Ovary (tissue), 9 donors: ENCODE measurements around the gene TBR1. TPM values are rescaled to one million over a fixed set of nuclear protein-coding genes. Genes with fewer than 3 reads are reported as not detected.

Experiments
- DNase-seq, 5 donors: peaks; one replicate each; pipeline ENCODE4 v3.0.0-alpha.2; 2019 to 2020
- H3K27ac ChIP-seq, 2 donors: fragments of 200-600 bp; one replicate each; pipeline versions ENCODE4 v1.5.1 to v1.8.0; 2019 to 2022
- H3K27me3 ChIP-seq: fragments of 200-600 bp; one replicate; pipeline ENCODE4 v1.8.0; 2022
- H3K36me3 ChIP-seq: fragments of 200-600 bp; sonication (generic); one replicate; pipeline ENCODE4 v1.5.1; 2019
- H3K4me1 ChIP-seq: one replicate; pipeline ENCODE4 v1.8.1; 2013; ENCODE audit warnings: mild to moderate bottlenecking, moderate library complexity; ENCODE audit not compliant: insufficient read depth
- H3K4me3 ChIP-seq: fragments of 200-600 bp; sonication (generic); one replicate; pipeline ENCODE4 v1.5.1; 2017
- H3K9me3 ChIP-seq, 2 donors: fragments of 200-600 bp in 1 of 2; sonication (generic) in 1 of 2; one replicate each; pipeline versions ENCODE4 v1.5.1 to v1.8.1; 2013 to 2019; ENCODE audit warnings: mild to moderate bottlenecking in 1 of 2, moderate library complexity in 1 of 2
- CTCF ChIP-seq, 3 donors: fragments of 450-650 bp in 2 of 3; fragments of 200-600 bp in 1 of 3; IDR thresholded peaks; one replicate each; pipeline versions ENCODE4 v1.5.1 to v1.8.0; 2016 to 2022; ENCODE audit warnings: antibody characterized with exemption in 3 of 3, mild to moderate bottlenecking in 1 of 3
- EP300 ChIP-seq: sonication (generic); formaldehyde crosslinking; IDR thresholded peaks from one replicate; pipeline ENCODE4 v1.6.1; 2017; ENCODE audit warnings: antibody characterized with exemption
- POLR2A ChIP-seq: fragments of 450-650 bp; IDR thresholded peaks from one replicate; pipeline ENCODE4 v1.6.1; 2017; ENCODE audit warnings: antibody characterized with exemption, mild to moderate bottlenecking, moderate library complexity
- WGBS, 3 donors: extraction: QIAGEN DNeasy Blood & Tissue Kit in 1 of 3; methylation state at CpG; one replicate each; pipeline versions ENCODE4 v1.1.5 to v1.1.7; 2013 to 2017; 5-methylcytosine and 5-hydroxymethylcytosine counted together
- intact Hi-C, 4 donors: fragments of 100-400 bp; cut with DNase I; formaldehyde crosslinking; loops; one replicate each; pipeline versions ENCODE4 v1.11.0 to v1.15.1; 2022 to 2023
- polyA plus RNA-seq, 2 donors: library from polyadenylated mRNA; stranded (reverse); fragments of 200-250 nt in 1 of 2; fragments of 350-450 nt in 1 of 2; fragmentation: Illumina TruSeq in 1 of 2; extraction: RNeasy Lipid Tissue Mini Kit (QIAGEN cat#74804) in 1 of 2; gene quantifications; one replicate each; pipeline ENCODE4 v1.2.3, GENCODE V29; 2013 to 2014
- total RNA-seq, 7 donors: library from RNA; depleted of rRNA in 2 of 7; stranded (reverse); fragments of >200 nt in 2 of 7; fragmentation: NEBNext Ultra II Directional in 3 of 7; extraction: Animal tissue kit (Norgen Biotek cat#: 25700) in 3 of 7; gene quantifications; one replicate each; pipeline versions ENCODE4 v1.1.0 to v1.2.4, GENCODE V29; 2016 to 2023
- donor health status: DM: no; HTN: no; CAD: no; lungs with moderate emphysema.
- donor health status: DM: no; HTN: no; CAD: no.
- donor health status: Bipolar disorder and iron deficiency.
- donor health status: DM: yes; HTN: yes; CAD: no.
- donor health status: DM: no; HTN: no; CAD: no.
- donor health status: DM: yes; HTN: yes; CAD: no.

The TBR1 gene
- total and polyA plus RNA-seq, 9 donors, result not detected

- no peaks in the 10 kb centered on the region for H3K36me3 ChIP-seq
- H3K4me3 ChIP-seq, result no peak overlapping the region
- 15 to 33% (median 26%) methylated on average over 1 of the region's 1 CpG for WGBS, 3 donors
- no peak overlapping the region for H3K27ac ChIP-seq
- no peak for DNase-seq
- H3K27me3 ChIP-seq, result no peaks in the 10 kb centered on the region
- H3K9me3 ChIP-seq, result no peaks in the 10 kb centered on the region
- intact Hi-C loops, result no loop called here
- no peak for TF ChIP-seq CTCF (IDR thresholded peaks at IDR 0.05)
- no peak for TF ChIP-seq POLR2A
- no peak for TF ChIP-seq EP300
- H3K4me1 ChIP-seq, result no peaks in the 10 kb centered on the region
These were observed 44.2 kb upstream of the TBR1 start for GRCh38 chr2:161371869-161372268.

- intact Hi-C loops, result no loop called here
- no peak overlapping the region for H3K4me3 ChIP-seq
- no peaks in the 10 kb centered on the region for H3K36me3 ChIP-seq
- no peak overlapping the region for H3K27ac ChIP-seq
- no peak for TF ChIP-seq EP300
- TF ChIP-seq CTCF (IDR thresholded peaks at IDR 0.05), result no peak
- TF ChIP-seq POLR2A, result no peak
- no peaks in the 10 kb centered on the region for H3K27me3 ChIP-seq
- DNase-seq, result no peak
- no peaks in the 10 kb centered on the region for H3K9me3 ChIP-seq
- H3K4me1 ChIP-seq, result no peaks in the 10 kb centered on the region
These were observed 42.2 kb upstream of the TBR1 start for GRCh38 chr2:161373942-161374341.

GRCh38 chr2:161374446-161374845, 41.7 kb upstream of the TBR1 start:
- WGBS, 3 donors, result 91 to 100% (median 97%) methylated on average over 1 of the region's 1 CpG
- H3K36me3 ChIP-seq, result no peaks in the 10 kb centered on the region
- H3K9me3 ChIP-seq, result no peaks in the 10 kb centered on the region
- intact Hi-C loops, result no loop called here
- H3K4me1 ChIP-seq, result no peaks in the 10 kb centered on the region
- DNase-seq, result no peak
- TF ChIP-seq CTCF (IDR thresholded peaks at IDR 0.05), result no peak
- no peak for TF ChIP-seq POLR2A
- TF ChIP-seq EP300, result no peak
- no peaks in the 10 kb centered on the region for H3K27me3 ChIP-seq
- H3K27ac ChIP-seq, result no peak overlapping the region
- H3K4me3 ChIP-seq, result no peak overlapping the region

GRCh38 chr2:161379740-161380139, 36.4 kb upstream of the TBR1 start:
- WGBS, 3 donors, result 97 to 100% (median 97%) methylated on average over 2 of the region's 2 CpGs
- no peak for DNase-seq
- H3K4me1 ChIP-seq, result no peaks in the 10 kb centered on the region
- H3K27me3 ChIP-seq, result no peaks in the 10 kb centered on the region
- TF ChIP-seq EP300 (no peak), CTCF (IDR thresholded peaks at IDR 0.05) (no peak), POLR2A (no peak)
- H3K9me3 ChIP-seq, result no peaks in the 10 kb centered on the region
- H3K36me3 ChIP-seq, result no peaks in the 10 kb centered on the region
- intact Hi-C loops, result no loop called here
- H3K4me3 ChIP-seq, result no peak overlapping the region
- H3K27ac ChIP-seq, result no peak overlapping the region

GRCh38 chr2:161381546-161381945, 34.6 kb upstream of the TBR1 start:
- no peaks in the 10 kb centered on the region for H3K4me1 ChIP-seq
- no peak overlapping the region for H3K27ac ChIP-seq
- H3K4me3 ChIP-seq, result no peak overlapping the region
- H3K36me3 ChIP-seq, result no peaks in the 10 kb centered on the region
- TF ChIP-seq POLR2A (no peak), CTCF (IDR thresholded peaks at IDR 0.05) (no peak), EP300 (no peak)
- no peaks in the 10 kb centered on the region for H3K9me3 ChIP-seq
- intact Hi-C loops, result no loop called here
- DNase-seq, result no peak
- WGBS, 3 donors, result 17 to 45% (median 32%) methylated on average over 3 of the region's 3 CpGs
- H3K27me3 ChIP-seq, result no peaks in the 10 kb centered on the region
